Brain pericyte (primary cell): ENCODE results near the gene PIGZ.

Source experiments
- DNase-seq: peaks from one replicate; pipeline ENCODE4 v3.0.0-alpha.2; 2012; ENCODE audit warnings: low read depth, low spot score

PIGZ gene

GRCh38 chr3:197001972-197002700, 33.5 kb upstream of the PIGZ start:
- no peak for DNase-seq

DNA sequence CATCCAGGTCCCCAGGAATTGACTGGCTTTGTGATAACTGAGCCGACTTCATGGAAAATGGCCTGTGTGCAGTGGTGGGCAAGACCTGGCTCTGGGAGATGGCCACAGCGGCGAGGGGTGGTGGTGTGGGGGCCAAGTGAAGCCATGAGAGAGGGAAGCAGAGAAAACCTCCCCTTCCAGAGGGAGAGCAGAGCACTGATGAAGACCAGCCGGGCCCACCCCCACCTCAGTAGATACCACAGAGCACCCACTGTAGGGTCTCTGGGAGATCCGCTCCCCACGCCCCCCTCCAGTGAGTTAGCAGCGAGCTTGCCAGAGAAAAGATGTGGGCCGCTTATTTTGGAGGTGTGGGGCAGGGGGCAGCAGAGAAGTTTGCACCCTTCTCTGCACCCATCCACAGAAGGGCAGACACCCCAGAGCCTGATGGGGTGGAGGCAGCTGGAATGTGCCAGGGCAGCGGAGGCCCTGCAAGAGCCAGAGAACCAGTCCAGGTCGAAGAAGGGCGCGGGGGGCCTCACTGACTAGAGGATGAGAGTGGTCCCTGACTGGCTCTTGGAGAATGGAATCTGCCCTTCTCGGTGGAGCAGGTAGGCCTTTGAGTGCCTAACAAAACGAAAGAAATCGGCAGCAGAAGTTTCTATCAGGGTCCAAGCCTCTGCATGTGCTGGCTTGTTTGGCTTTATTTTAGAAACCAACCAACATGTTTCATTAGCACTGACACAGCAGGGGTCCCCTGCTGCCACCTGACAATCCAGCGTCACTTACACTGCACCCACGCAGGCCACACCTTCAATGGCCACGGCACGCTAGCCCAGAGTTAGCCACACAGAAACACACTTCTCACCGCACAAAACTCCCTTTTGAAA, 32.7 kb upstream of the PIGZ start:
- DNase-seq = no peak

GRCh38 chr3:197000211-197000610, 31.6 kb upstream of the PIGZ start:
- DNase-seq = no peak

DNA sequence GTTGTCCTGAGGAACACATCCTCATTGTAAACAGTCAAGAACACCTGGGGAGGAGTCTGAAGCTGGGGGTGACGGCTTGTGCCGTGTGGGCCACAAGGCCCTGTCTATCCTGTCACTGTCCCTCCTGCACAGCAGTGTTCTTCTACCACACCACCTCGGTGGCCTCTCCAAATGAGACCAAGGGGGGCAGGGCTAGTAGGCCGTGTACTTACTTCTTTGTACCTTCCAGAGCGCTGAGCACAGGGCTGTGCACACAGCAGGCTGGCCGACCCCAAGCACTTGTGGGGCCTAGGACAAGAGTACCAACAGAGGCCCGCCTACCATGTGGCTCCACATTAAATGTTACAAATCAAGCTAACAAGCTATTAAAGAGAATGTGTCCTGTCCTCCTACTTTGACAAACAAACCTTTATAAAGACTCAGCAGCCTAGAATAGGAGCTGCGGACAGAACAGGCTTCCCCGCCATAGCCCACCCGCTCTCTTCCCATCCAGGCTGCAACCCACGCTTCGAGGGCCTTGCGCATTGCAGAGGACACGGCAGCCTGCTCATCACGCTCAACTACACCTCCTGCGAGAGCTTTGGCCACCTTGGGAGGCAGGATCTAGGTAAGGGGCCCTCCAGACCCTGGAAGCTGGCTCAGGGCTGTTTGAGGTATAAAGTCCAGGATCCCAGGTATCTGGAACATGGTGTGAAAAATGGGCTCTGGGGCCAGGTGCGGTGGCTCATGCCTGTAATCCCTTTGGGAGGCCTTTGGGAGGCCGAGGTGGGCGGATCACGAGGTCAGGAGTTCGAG, 30.5 kb upstream of the PIGZ start:
- no peak for DNase-seq

DNA sequence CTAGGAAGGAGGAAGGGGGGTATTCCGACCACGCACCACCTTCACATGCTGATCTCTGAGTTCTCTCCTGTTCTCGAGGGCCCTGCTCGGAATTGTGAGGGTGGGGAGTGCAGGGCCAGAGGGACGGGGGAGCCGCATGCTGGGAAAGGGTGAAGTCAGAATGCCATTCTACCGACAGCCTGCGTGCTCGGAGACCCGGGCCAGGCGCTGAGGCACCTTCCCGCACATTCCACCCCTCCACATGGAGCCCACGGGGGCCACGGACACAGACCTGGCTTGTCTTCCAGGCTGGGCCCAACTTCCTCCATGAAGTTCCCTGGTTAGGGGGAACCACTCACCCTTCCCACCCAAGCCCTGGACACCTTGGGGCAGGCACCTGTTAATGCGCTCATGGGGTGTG, 28.7 kb upstream of the PIGZ start:
- DNase-seq = no peak

DNA sequence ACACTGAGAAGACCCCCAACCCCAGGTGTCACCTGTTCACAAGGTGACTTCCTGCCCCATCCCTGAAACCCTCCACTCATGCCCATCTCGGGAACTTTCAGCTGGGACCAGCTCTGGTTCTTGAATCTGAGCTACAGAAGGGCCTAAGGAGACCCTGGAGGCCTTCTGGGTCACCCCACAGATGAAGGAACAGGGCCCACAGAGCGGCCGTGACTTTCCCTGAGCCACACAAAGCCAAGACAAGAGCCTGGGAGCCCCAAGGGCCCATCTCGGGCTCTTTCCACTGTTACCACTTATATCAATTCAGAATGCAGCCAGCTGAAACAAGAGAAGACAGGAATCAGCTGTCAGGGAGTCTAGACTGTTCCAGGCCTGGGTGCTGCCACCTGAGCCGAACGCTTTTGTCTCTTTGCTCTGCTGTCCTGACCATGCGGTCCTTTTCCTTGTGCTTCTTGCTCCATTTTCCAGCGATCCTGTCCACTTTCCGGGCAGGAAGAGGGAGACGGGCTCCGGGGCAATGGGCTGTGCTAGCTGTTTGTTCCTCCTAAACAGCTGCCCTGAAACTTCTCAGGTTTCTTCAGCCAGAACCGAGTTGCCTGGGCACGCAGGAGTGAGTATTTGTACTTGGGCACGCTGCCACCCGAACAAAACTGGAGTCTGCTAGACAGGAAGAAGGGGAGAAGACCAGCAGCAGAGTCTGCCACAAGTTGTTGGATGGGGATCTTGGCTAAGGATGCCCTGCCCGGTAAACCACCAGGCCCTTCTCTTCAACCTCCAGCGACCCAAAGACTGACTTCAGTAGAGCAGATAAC, 28.0 kb upstream of the PIGZ start:
- DNase-seq = no peak

- DNase-seq = no peak
These were observed 27.2 kb upstream of the PIGZ start for GRCh38 chr3:196995646-196996355.

DNA sequence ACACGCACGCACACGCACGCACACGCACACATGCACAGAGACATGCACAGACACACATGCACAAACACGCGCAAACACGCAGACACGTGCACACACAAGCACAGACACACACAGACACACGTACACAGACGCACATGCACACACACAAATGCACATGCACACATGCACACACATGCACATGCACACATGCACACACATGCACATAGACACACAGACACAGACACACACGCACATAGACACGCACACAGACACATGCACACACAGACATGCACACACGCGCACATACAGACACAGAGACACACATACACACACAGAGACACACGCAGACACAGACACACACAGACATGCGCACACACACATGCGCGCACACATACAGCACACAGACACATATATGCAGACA, 26.4 kb upstream of the PIGZ start:
- DNase-seq = no peak

- no peak for DNase-seq
These were observed 25.4 kb upstream of the PIGZ start for GRCh38 chr3:196994056-196994455.

- no peak for DNase-seq
These were observed 23.9 kb upstream of the PIGZ start for GRCh38 chr3:196992461-196993065.

DNA sequence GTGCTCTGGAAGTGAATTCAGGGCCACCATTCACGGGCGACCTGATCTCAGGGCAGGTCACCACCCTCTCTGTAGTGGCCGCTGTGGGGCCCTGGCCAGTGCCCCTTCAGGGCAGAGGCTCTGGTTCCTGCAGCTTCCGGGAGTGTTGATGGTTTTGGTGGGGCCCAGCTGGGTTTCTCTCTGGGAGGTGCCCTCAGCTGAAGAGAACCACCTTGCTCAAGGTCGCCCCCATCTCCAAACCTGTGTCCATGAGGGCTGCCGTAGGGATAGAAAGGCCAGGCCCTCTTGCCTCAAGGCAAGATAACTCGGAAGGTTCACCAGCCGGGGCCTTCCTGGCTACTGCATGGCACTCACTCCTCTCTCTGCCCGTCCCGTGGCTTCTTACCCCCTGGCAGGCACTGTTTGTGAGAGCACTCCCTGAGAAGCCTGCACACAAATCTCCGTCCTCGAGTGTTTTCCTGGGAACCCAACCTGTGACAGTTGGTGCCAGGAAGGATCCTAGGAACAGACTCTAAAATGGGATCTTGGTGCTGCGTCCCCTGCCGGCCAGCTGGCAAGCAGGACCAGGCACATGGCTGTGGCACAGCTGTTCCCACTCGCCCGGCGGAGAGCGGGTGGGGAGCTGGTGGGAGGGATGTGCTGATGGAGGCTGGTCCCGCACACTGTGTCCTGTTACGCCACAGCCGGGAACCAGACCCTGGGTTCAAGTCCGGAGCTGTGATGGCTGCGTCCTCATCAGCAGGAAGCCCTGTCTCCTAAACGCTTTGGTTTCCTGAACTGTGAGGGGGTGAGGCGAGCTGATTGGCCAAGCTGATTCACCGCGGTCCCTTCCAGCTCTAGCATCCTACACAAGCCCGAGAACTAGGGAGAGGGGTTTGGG, 23.2 kb upstream of the PIGZ start:
- no peak for DNase-seq

DNA sequence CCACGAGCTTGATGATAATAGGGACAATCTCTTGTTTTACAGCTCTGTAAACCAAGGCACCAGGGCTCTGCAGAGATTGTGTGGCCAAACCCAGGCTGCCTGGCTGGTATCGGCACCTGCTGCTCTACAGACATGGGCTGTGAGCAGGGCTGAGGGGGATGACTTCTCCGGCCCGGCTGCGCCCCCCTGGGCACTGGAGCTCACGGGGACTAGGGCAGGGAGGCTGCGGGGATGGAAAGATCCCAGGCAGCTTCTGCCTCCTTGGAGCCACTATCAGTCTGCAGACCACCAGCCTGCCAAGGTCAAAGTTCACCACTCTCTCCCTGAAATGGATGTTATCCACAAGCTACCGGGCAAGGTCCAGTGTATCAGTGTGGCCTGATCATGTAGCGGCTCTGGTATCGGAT, 22.0 kb upstream of the PIGZ start:
- DNase-seq = no peak

GRCh38 chr3:196989721-196990262, 21.2 kb upstream of the PIGZ start:
- DNase-seq = no peak

- DNase-seq = no peak
These were observed 19.8 kb upstream of the PIGZ start for GRCh38 chr3:196988241-196989029.

GRCh38 chr3:196987022-196987421, 18.4 kb upstream of the PIGZ start:
- DNase-seq = no peak

DNA sequence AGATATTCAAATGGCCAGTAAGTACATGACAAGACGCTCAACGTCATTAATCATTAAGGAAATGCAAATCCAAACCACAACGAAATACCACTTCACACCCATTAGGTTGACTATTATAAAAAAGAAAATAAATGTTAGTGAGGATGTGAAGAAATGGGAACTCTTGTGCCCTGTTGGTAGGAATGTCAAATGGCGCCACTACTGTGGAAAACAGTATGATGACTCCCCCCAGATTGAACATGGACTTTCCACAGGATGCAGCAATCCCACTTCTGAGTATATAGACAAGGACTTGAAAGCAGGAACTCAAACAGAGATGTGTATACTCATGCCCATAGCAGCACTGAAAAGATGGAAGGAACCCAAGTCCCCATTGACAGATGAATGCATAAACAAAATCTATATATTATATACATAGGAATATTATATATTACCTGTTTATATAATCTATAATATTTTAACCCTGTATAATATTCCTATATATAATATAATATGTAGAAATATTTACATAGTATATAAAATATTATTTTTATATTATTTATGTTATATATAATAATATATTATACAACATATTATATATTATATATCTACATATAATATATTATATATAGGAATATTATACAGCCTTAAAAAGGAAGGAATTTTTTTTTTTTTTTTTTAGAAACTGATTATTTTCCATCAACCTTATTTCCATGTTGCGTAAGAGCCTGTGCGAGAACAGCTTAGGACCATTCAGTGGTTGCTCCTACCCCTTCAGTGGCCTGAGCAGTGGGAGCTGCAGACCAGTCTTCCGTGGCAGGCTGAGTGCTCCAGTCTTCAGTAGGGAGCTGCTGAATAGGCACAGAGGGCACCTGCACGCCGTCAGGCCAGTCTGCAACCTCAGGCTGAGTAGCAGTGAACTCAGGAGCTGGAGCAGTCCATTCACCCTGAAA, 17.6 kb upstream of the PIGZ start:
- no peak for DNase-seq

DNA sequence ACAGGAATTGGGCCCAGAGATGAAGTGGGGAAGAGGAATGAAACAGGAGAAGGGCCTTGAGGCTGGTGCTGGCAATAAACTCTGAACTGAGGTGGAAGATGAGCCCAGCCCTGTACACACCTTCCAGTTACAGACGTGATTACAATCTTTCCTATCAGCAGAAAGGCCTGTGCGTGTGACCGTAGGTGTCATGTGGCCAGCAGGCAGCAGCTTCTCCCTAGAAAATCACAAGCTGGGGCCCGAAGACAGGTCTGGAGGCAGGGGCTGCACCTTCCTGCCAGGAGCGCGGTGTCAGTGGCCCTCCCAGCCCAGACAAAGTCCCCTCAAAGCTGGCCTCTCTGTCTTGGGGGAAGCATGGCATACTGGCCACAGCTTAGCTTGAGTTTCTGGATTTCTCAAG, 16.7 kb upstream of the PIGZ start:
- DNase-seq = no peak
